HG02840 (cell line): ENCODE results near the gene DOP1A.

ENCODE experiments used
- ATAC-seq: cut with Tn5 transposase; IDR thresholded peaks from one replicate; pipeline ENCODE4 v1.9.1; 2021; ENCODE audit warnings: mild to moderate bottlenecking, moderate library complexity, moderate number of reproducible peaks; ENCODE audit not compliant: unreplicated experiment, low FRiP score

DOP1A gene

GRCh38 chr6:83071023-83071422 is 3.6 kb downstream of the DOP1A start:
- ATAC-seq: peak; percentile 43

- no peak for ATAC-seq
Observed at GRCh38 chr6:83071707-83072106, 4.2 kb downstream of the DOP1A start.

- no peak for ATAC-seq
Observed at GRCh38 chr6:83072726-83073125, 5.3 kb downstream of the DOP1A start.

GRCh38 chr6:83073615-83074014 is 6.1 kb downstream of the DOP1A start:
- no peak for ATAC-seq

GRCh38 chr6:83083476-83083875 is 16.0 kb downstream of the DOP1A start:
- ATAC-seq: no peak

- peak; percentile 97 for ATAC-seq
Observed at GRCh38 chr6:83086751-83087150, 19.3 kb downstream of the DOP1A start.

- ATAC-seq: no peak
Observed at GRCh38 chr6:83092756-83093399, 25.4 kb downstream of the DOP1A start.

- ATAC-seq: no peak
Observed at GRCh38 chr6:83096791-83097190, 29.3 kb downstream of the DOP1A start.

GRCh38 chr6:83097204-83097603 is 29.7 kb downstream of the DOP1A start:
- ATAC-seq: no peak

GRCh38 chr6:83097675-83098074 is 30.2 kb downstream of the DOP1A start:
- ATAC-seq: no peak

- ATAC-seq: no peak
Observed at GRCh38 chr6:83098589-83098988, 31.1 kb downstream of the DOP1A start.

- no peak for ATAC-seq
Observed at GRCh38 chr6:83108378-83108777, 40.9 kb downstream of the DOP1A start.

- no peak for ATAC-seq
Observed at GRCh38 chr6:83113258-83113657, 45.8 kb downstream of the DOP1A start.

GRCh38 chr6:83114164-83114563 is 46.7 kb downstream of the DOP1A start:
- no peak for ATAC-seq

GRCh38 chr6:83117802-83118201 is 50.3 kb downstream of the DOP1A start:
- ATAC-seq: no peak

- ATAC-seq: no peak
Observed at GRCh38 chr6:83119742-83120300, 52.4 kb downstream of the DOP1A start.

GRCh38 chr6:83124553-83124952 is 57.1 kb downstream of the DOP1A start:
- no peak for ATAC-seq

- ATAC-seq: no peak
Observed at GRCh38 chr6:83125425-83125824, 58.0 kb downstream of the DOP1A start.

- ATAC-seq: no peak
Observed at GRCh38 chr6:83126223-83126622, 58.8 kb downstream of the DOP1A start.

- ATAC-seq: no peak
Observed at GRCh38 chr6:83126807-83127206, 59.3 kb downstream of the DOP1A start.

GRCh38 chr6:83127258-83127657 is 59.8 kb downstream of the DOP1A start:
- ATAC-seq: no peak

GRCh38 chr6:83127976-83128375 is 60.5 kb downstream of the DOP1A start:
- ATAC-seq: no peak

GRCh38 chr6:83132121-83132520 is 64.7 kb downstream of the DOP1A start:
- no peak for ATAC-seq
